HL-60 (cell line): Measurements from ENCODE around the gene MMP23B.

ENCODE experiments used
- CTCF ChIP-seq: IDR thresholded peaks from one replicate; pipeline ENCODE4 v1.5.1; 2011; ENCODE audit warnings: low read length, control low read depth, inconsistent platforms; ENCODE audit not compliant: insufficient read depth
- GABPA ChIP-seq: IDR thresholded peaks from 2 replicates; pipeline ENCODE4 v1.6.1; 2012; ENCODE audit warnings: low read depth
- POLR2AphosphoS5 ChIP-seq: IDR thresholded peaks from 2 replicates; pipeline ENCODE4 v1.6.1; 2012; ENCODE audit warnings: low read depth
- REST ChIP-seq: IDR thresholded peaks from 2 replicates; pipeline ENCODE4 v1.6.1; 2012; ENCODE audit warnings: low read depth; ENCODE audit not compliant: insufficient replicate concordance
- SPI1 ChIP-seq: IDR thresholded peaks from 2 replicates; pipeline ENCODE4 v1.6.1; 2012; ENCODE audit warnings: low read depth, mild to moderate bottlenecking, borderline replicate concordance

GRCh38 chr1:1598720-1599029 is 33.3 kb upstream of the MMP23B start:
- TF ChIP-seq CTCF (no peak), POLR2AphosphoS5 (no peak), GABPA (no peak), REST (no peak), SPI1 (no peak)
